H1 (cell line): Measurements from ENCODE around the gene GARNL3. TPM values are rescaled to one million over a fixed set of nuclear protein-coding genes. Genes with fewer than 3 reads are reported as not detected.

Experiments
- MAFK ChIP-seq: IDR thresholded peaks from 2 replicates; pipeline ENCODE4 v1.6.1; 2012; ENCODE audit warnings: low read depth, mild to moderate bottlenecking, improper control_type of control experiment, low read length
- SAP30 ChIP-seq: fragments of 300-600 bp; sonication (generic); IDR thresholded peaks from 2 replicates; pipeline ENCODE4 v1.7.1; 2012; ENCODE audit warnings: low read length, moderate library complexity, mild to moderate bottlenecking, inconsistent platforms; ENCODE audit not compliant: insufficient read depth, insufficient replicate concordance
- SP1 ChIP-seq: IDR thresholded peaks from 2 replicates; pipeline ENCODE4 v1.6.1; 2011; ENCODE audit warnings: low read depth, low read length
- TAF7 ChIP-seq: optimal IDR thresholded peaks from 2 replicates; pipeline ENCODE3; 2011; ENCODE audit warnings: low read depth, mild to moderate bottlenecking, inconsistent platforms, low read length, moderate library complexity, borderline replicate concordance
- polyA plus RNA-seq, 7 experiments: library from polyadenylated mRNA; depleted of rRNA in 3 of 7; stranded (reverse) in 5 of 7; unstranded in 2 of 7; fragments of >200 nt in 5 of 7; fragments of 200-250 nt in 2 of 7; gene quantifications; 1 replicate in 5 of 7; 2 replicates in 1 of 7; 4 replicates in 1 of 7; pipeline versions ENCODE4 v1.2.1 to v1.2.3, GENCODE V29; 2011 to 2013; ENCODE audit warnings: missing spikeins in 2 of 7, mixed read lengths in 2 of 7
- total RNA-seq: library from RNA; stranded (reverse); fragmentation: NEBNext Ultra II Directional; extraction: Animal tissue kit (Norgen Biotek cat#: 25700); gene quantifications from 2 replicates; pipeline ENCODE4 v1.2.1, GENCODE V29; 2021
- TF ChIP-seq, protein P1 (sequence below): IDR thresholded peaks from 2 replicates; pipeline ENCODE4 v1.6.1; 2012; ENCODE audit warnings: inconsistent platforms

GARNL3 gene
- total and polyA plus RNA-seq, 2 of the 8 experiments (the other 6 are each of a cell fraction or from before 2014, with no cell fraction given) = 6.5 to 18.3 TPM

DNA sequence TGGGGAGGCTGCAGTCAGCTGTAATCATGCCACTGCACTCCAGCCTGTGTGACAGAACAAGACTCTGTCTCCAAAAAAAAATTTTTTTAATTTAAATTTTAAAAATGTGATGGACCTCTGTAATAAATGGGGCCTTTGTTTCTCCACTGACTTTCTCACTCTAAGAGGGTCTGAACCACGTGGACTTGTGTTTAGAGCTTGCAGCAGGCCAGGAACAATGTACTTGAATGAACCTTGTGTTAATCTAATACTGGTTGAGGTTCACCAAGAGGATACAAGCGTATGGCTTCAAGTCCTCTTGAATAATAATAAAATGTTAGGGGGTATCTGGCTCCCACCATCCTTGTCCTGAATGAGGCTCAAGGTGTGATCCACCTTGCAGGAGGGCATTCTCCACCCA lies 118.0 kb downstream of the GARNL3 start (continued):
- TF ChIP-seq, protein P1, sequence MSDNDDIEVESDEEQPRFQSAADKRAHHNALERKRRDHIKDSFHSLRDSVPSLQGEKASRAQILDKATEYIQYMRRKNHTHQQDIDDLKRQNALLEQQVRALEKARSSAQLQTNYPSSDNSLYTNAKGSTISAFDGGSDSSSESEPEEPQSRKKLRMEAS = no peak
- no peak for TF ChIP-seq MAFK
- TF ChIP-seq SP1 = no peak
- TF ChIP-seq SAP30 = no peak
- TF ChIP-seq TAF7 = no peak
- TF ChIP-seq, all 59 proteins: peak for 0
